GM12878 (cell line): Measurements from ENCODE around the gene KIRREL2. TPM values are rescaled to one million over a fixed set of nuclear protein-coding genes. Genes with fewer than 3 reads are reported as not detected.
"Not testable (repeated sequence)": the region's sequence is repeated elsewhere in the genome, so short reads cannot be mapped to it uniquely, and the experiment has no call there.

Experiments
- ATAC-seq: fragments of 200-7000 bp; cut with Tn5 transposase; 3 replicates; pipeline ENCODE4 v1.9.1; 2020; ENCODE audit warnings: mild to moderate bottlenecking, moderate library complexity
- BruUV-seq: library from RNA; stranded (reverse); fragments of 400-500 nt; replicated peaks from 2 replicates; lab custom pipeline; 2021; lab: Mats Ljungman, UMichigan
- CTCF ChIA-PET: fragments of 300-600 bp; sonication (Branson Sonifier 250); formaldehyde crosslinking; extraction: SDS; loops from one replicate; lab custom pipeline; 2021; ENCODE audit warnings: inconsistent platforms; lab: Yijun Ruan, JAX
- POLR2A ChIA-PET: fragments of 350-600 bp; formaldehyde crosslinking; extraction: SDS; loops from one replicate; lab custom pipeline; 2021; ENCODE audit warnings: inconsistent platforms; lab: Charles Lee
- RAD21 ChIA-PET: fragments of 300-600 bp; sonication (Branson Sonifier 250); formaldehyde crosslinking; loops from one replicate; lab custom pipeline; 2023; ENCODE audit warnings: antibody characterized with exemption; ENCODE audit not compliant: unreplicated experiment; lab: Charles Lee
- SMC1A ChIA-PET: fragments of 300-600 bp; sonication (Branson Sonifier 250); formaldehyde crosslinking; loops from one replicate; lab custom pipeline; 2023; ENCODE audit not compliant: unreplicated experiment, uncharacterized antibody; lab: Charles Lee
- DNase-seq: peaks from one replicate; pipeline ENCODE4 v3.0.0-alpha.2; 2011; ENCODE audit warnings: low read depth, low spot score
- FAIRE-seq: peaks from 3 replicates; lab custom pipeline; 2011; peaks lifted over from hg19 to GRCh38; lab: Jason Lieb, UNC
- H2AFZ ChIP-seq: 2 replicates; pipeline ENCODE4 v1.6.0; 2011; ENCODE audit warnings: low read depth, low read length, control low read depth; ENCODE audit not compliant: control insufficient read depth
- H3K27ac ChIP-seq: 2 replicates; pipeline ENCODE4 v1.5.1; 2011; ENCODE audit warnings: control low read depth; ENCODE audit not compliant: control insufficient read depth, insufficient read depth
- H3K27me3 ChIP-seq, 2 experiments: replicated peaks in 1 of 2; 2 replicates each; pipeline versions ENCODE4 v1.6.0 to v1.6.1; 2011; ENCODE audit warnings: low read length in 1 of 2; ENCODE audit not compliant: control insufficient read depth in 2 of 2, insufficient read depth in 2 of 2
- H3K36me3 ChIP-seq, 2 experiments: 2 replicates each; pipeline ENCODE4 v1.5.1; 2011; ENCODE audit warnings: low read length in 1 of 2; ENCODE audit not compliant: control insufficient read depth in 2 of 2, insufficient read depth in 2 of 2
- H3K4me1 ChIP-seq: 2 replicates; pipeline ENCODE4 v1.6.1; 2011; ENCODE audit warnings: mild to moderate bottlenecking, low read length, moderate library complexity, mixed read lengths; ENCODE audit not compliant: control insufficient read depth, insufficient read depth
- H3K4me2 ChIP-seq: 2 replicates; pipeline ENCODE4 v1.6.0; 2011; ENCODE audit warnings: control low read depth; ENCODE audit not compliant: control insufficient read depth, insufficient read depth
- H3K4me3 ChIP-seq: fragments of 200-600 bp; sonication (generic); 2 replicates; pipeline ENCODE4 v1.5.1; 2016
- H3K79me2 ChIP-seq: 2 replicates; pipeline ENCODE4 v1.6.0; 2011; ENCODE audit warnings: low read length; ENCODE audit not compliant: control insufficient read depth, insufficient read depth
- H3K9ac ChIP-seq: 2 replicates; pipeline ENCODE4 v1.8.0; 2011; ENCODE audit warnings: low read length, control low read depth, mixed read lengths; ENCODE audit not compliant: control insufficient read depth, insufficient read depth
- H3K9me3 ChIP-seq: replicated peaks from 3 replicates; pipeline ENCODE4 v1.5.1; 2011; ENCODE audit warnings: mild to moderate bottlenecking, low read length; ENCODE audit not compliant: control insufficient read depth, insufficient read depth
- H4K20me1 ChIP-seq: 2 replicates; pipeline ENCODE4 v1.6.0; 2011; ENCODE audit not compliant: control insufficient read depth, insufficient read depth
- BMI1 ChIP-seq: fragments of 450-650 bp; IDR thresholded peaks from 2 replicates; pipeline ENCODE4 v1.6.1; 2016; ENCODE audit warnings: mild to moderate bottlenecking, moderate library complexity, borderline replicate concordance
- CHD1 ChIP-seq: IDR thresholded peaks from 2 replicates; pipeline ENCODE4 v1.6.1; 2012; ENCODE audit warnings: low read depth, low read length, improper control_type of control experiment
- CHD2 ChIP-seq: IDR thresholded peaks from 2 replicates; pipeline ENCODE4 v1.6.1; 2011; ENCODE audit warnings: low read depth, low read length, improper control_type of control experiment, borderline replicate concordance
- EGR1 ChIP-seq, 2 experiments: IDR thresholded peaks; 1 replicate in 1 of 2; 2 replicates in 1 of 2; pipeline ENCODE4 v1.6.1; 2011 to 2012; ENCODE audit warnings: low read depth in 2 of 2, low read length in 2 of 2, borderline replicate concordance in 1 of 2, mild to moderate bottlenecking in 1 of 2, moderate library complexity in 1 of 2
- GATAD2B ChIP-seq: fragments of 450-650 bp; conservative IDR thresholded peaks from 2 replicates; pipeline ENCODE4 v1.6.1; 2017; ENCODE audit warnings: low read depth, mild to moderate bottlenecking, moderate library complexity
- MEF2B ChIP-seq: fragments of 450-650 bp; IDR thresholded peaks from 2 replicates; pipeline ENCODE4 v1.6.1; 2018; ENCODE audit warnings: mild to moderate bottlenecking, moderate library complexity; ENCODE audit not compliant: partially characterized antibody, poor library complexity, severe bottlenecking
- NRF1 ChIP-seq: conservative IDR thresholded peaks from 2 replicates; pipeline ENCODE4 v1.6.1; 2011; ENCODE audit warnings: mild to moderate bottlenecking, low read depth, low read length, improper control_type of control experiment
- SRF ChIP-seq, 2 experiments: IDR thresholded peaks; 2 replicates each; pipeline ENCODE4 v1.6.1; 2011; ENCODE audit warnings: low read depth in 2 of 2, low read length in 2 of 2, mild to moderate bottlenecking in 1 of 2, moderate library complexity in 1 of 2
- WGBS: methylation state at CpG from one replicate; pipeline ENCODE4 v1.1.6; 2016; ENCODE audit warnings: low lambda C conversion rate; ENCODE audit not compliant: insufficient replicate concordance, insufficient coverage; ENCODE audit errors: missing lambda C conversion rate; 5-methylcytosine and 5-hydroxymethylcytosine counted together
- in situ Hi-C: fragments of 300-500 bp; cut with MboI; formaldehyde crosslinking; loops from 9 replicates; pipeline ENCODE4 v1.14.3; 2018; ENCODE audit warnings: mixed read lengths
- intact Hi-C: fragments of 100-400 bp; cut with micrococcal nuclease; formaldehyde crosslinking; loops from one replicate; pipeline ENCODE4 v1.14.2; 2022; ENCODE audit not compliant: unreplicated experiment
- polyA plus RNA-seq, 11 experiments: library from polyadenylated mRNA; depleted of rRNA in 4 of 11; unstranded in 6 of 11; stranded (reverse) in 5 of 11; fragments of >200 nt; fragmentation: Nextera tagmentation in 4 of 11; fragmentation: Illumina TruSeq in 1 of 11; extraction: Ambion mirVana in 4 of 11; extraction: Trizol in 1 of 11; gene quantifications; 1 replicate in 1 of 11; 2 replicates in 10 of 11; pipeline versions ENCODE4 v1.2.1 to v1.2.3, GENCODE V29; 2011 to 2016; ENCODE audit warnings: inconsistent platforms in 2 of 11, missing spikeins in 2 of 11, low read depth in 1 of 11
- total RNA-seq, 4 experiments: library from RNA; depleted of rRNA in 3 of 4; stranded (reverse); fragments of >200 nt in 3 of 4; fragmentation: Illumina TruSeq in 1 of 4; extraction: Trizol in 1 of 4; gene quantifications; 2 replicates each; pipeline versions ENCODE4 v1.2.1 to v1.2.3, GENCODE V29; 2013 to 2021
- TF ChIP-seq, protein P1 (sequence below): fragments of 450-650 bp; IDR thresholded peaks from 2 replicates; pipeline ENCODE4 v1.6.1; 2016; ENCODE audit warnings: mild to moderate bottlenecking, moderate library complexity, borderline replicate concordance

Gene KIRREL2
- total and polyA plus RNA-seq, 10 of the 15 experiments (the other 5 are each of a cell fraction or from before 2014, with no cell fraction given): 0.03 to 0.06 TPM; not detected in 8

DNA sequence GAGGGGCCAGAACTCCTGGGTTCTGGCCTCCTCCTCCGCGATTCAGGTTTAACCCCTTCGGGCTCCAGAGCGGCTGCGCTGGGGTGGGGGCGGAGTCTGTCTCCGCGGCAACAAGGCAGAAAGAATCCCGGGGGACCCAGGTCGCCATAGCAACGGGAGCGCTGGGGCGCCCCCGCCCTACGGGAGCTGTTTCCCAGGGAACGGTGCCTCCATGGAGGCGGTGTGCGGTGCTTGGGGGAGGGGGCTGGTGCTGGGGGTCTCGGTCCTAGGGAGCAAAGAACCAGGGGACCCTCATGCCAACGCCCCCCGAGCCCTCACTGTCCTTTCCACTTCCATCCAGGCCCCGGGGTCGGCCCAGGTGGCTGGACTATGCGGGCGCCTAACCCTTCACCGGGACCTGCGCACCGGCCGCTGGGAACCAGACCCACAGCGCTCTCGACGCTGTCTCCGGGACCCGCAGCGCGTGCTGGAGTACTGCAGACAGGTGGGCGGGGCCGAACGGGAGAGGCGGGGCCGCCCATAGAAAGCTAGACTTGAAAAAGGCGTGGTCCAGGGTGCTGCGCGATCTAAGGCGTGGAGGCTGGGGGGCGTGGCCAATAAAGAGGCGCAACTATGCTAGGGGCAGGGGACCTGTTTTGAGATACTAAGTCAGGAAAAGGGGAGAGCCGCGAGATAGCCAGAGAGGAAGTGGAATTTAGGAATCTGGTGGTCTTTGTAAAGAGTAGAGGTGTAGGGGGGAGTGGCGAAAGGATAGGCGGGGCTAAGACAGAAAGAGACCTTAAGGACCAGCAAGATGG is 12.8 kb downstream of the KIRREL2 start:
- DNase-seq: no peak
- peak overlapping the region; percentile 51; the same call in 1 of the 2 replicates for H3K4me3 ChIP-seq
- RAD21 ChIA-PET: interaction anchor here (1.0 to 1.5 kb wide), 2 partner anchors 17 to 62 kb away, joined by 3 to 6 read pairs; partner anchors contain the start of gene NPHS1
- in situ Hi-C loops: no loop called here
- FAIRE-seq: peak; percentile 23
- H3K79me2 ChIP-seq: no peaks in the 10 kb centered on the region
- peaks cover 13% of the 10 kb centered on the region for H3K4me1 ChIP-seq
- WGBS: 2% methylated on average over 47 of the region's 51 CpGs
- H4K20me1 ChIP-seq: no peaks in the 10 kb centered on the region
- H3K27ac ChIP-seq: no peak overlapping the region
- H3K4me2 ChIP-seq: peak overlapping the region; percentile 45
- no peak overlapping the region for H3K9ac ChIP-seq
- H3K27me3 ChIP-seq: peaks cover 2 to 4% of the 10 kb centered on the region in 2 experiments; a peak in 1 of 4 replicates
- H3K36me3 ChIP-seq: no peaks in the 10 kb centered on the region
- ATAC-seq: peak; percentile 79
- POLR2A ChIA-PET: no interaction called here
- CTCF ChIA-PET: no interaction called here
- H2AFZ ChIP-seq: peak overlapping the region; percentile 61
- intact Hi-C loops: no loop called here
- 0 out of 2 replicates have a peak, but pooled peaks have one; percentile 37 for TF ChIP-seq GATAD2B
- TF ChIP-seq CHD2: no peak
- peak in 1 of 2 experiments; percentile 67; a peak in 2 of 3 replicates for TF ChIP-seq EGR1 (IDR thresholded peaks at IDR 0.05; ENCODE audit: borderline replicate concordance in 1 of 2, low read depth in 2 of 2, low read length in 2 of 2)
- peak; percentile 95 for TF ChIP-seq BMI1
- TF ChIP-seq MEF2B: peak; percentile 91
- TF ChIP-seq, protein P1, sequence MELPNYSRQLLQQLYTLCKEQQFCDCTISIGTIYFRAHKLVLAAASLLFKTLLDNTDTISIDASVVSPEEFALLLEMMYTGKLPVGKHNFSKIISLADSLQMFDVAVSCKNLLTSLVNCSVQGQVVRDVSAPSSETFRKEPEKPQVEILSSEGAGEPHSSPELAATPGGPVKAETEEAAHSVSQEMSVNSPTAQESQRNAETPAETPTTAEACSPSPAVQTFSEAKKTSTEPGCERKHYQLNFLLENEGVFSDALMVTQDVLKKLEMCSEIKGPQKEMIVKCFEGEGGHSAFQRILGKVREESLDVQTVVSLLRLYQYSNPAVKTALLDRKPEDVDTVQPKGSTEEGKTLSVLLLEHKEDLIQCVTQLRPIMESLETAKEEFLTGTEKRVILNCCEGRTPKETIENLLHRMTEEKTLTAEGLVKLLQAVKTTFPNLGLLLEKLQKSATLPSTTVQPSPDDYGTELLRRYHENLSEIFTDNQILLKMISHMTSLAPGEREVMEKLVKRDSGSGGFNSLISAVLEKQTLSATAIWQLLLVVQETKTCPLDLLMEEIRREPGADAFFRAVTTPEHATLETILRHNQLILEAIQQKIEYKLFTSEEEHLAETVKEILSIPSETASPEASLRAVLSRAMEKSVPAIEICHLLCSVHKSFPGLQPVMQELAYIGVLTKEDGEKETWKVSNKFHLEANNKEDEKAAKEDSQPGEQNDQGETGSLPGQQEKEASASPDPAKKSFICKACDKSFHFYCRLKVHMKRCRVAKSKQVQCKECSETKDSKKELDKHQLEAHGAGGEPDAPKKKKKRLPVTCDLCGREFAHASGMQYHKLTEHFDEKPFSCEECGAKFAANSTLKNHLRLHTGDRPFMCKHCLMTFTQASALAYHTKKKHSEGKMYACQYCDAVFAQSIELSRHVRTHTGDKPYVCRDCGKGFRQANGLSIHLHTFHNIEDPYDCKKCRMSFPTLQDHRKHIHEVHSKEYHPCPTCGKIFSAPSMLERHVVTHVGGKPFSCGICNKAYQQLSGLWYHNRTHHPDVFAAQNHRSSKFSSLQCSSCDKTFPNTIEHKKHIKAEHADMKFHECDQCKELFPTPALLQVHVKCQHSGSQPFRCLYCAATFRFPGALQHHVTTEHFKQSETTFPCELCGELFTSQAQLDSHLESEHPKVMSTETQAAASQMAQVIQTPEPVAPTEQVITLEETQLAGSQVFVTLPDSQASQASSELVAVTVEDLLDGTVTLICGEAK: 0 out of 2 replicates have a peak, but pooled peaks have one; percentile 30
- 0 out of 2 replicates have a peak, but pooled peaks have one; percentile 12 for TF ChIP-seq NRF1
- 0 out of 4 replicates have a peak, but pooled peaks of 1 of the 2 experiments have one; percentile 8 for TF ChIP-seq SRF (IDR thresholded peaks at IDR 0.05; ENCODE audit: low read depth in 2 of 2, low read length in 2 of 2)
- TF ChIP-seq CHD1: no peak
- H3K9me3 ChIP-seq: no peaks in the 10 kb centered on the region
- SMC1A ChIA-PET: no interaction called here
- BruUV-seq: no TSS peak

DNA sequence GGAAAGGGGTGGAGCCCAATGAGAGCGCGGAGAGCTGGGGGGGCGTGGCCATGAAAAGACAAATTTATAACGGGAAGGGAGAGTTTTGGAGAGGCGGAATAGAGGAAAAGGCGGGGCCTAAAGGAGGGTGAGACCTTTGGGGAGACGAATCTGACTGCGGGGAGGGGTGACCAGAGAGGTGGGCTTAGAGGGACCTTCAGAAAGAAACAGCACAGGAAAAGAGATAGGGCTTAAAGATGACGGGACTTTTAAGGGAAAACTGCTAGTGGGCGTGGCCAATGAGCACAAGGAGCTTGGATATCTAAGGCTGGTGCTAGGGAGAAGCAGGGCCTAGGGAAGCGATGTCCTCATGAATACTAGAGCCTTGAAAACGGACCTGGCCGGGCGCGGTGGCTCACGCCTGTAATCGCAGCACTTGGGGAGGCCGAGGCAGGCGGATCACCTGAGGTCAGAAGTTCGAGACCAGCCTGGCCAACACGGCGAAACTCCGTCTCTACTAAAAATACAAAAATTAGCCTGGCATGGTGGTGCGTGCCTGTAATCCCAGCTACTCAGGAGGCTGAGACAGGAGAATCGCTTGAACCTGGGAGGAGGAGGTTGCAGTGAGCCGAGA is 13.5 kb downstream of the KIRREL2 start:
- DNase-seq, H4K20me1 ChIP-seq, in situ Hi-C loops, POLR2A ChIA-PET, H3K27me3 ChIP-seq, H3K9me3 ChIP-seq, H3K79me2 ChIP-seq, RAD21 ChIA-PET, H3K36me3 ChIP-seq, H2AFZ ChIP-seq, FAIRE-seq, H3K27ac ChIP-seq, BruUV-seq, H3K9ac ChIP-seq, ATAC-seq, intact Hi-C loops, SMC1A ChIA-PET: not testable (repeated sequence)
- CTCF ChIA-PET: interaction anchor here (0.9 kb wide), 1 partner anchor 10 kb away, joined by 4 read pairs; no protein-coding TSS in a partner anchor
- 64% methylated on average over 26 of the region's 26 CpGs for WGBS
- Histone ChIP-seq H3K4me3 (peak overlapping the region; percentile 51; the same call in 1 of the 2 replicates), H3K4me2 (peak overlapping the region; percentile 45), H3K4me1 (peaks cover 13% of the 10 kb centered on the region)
